ENCODE measurements around the gene AFF3.

GRCh38 chr2:100050685-100051084, 91.7 kb downstream of the AFF3 start:
- TF ChIP-seq CTCF (IDR thresholded peaks at IDR 0.05 in 2 of 3, conservative IDR thresholded peaks at IDR 0.05 in 1 of 3; ENCODE audit: borderline replicate concordance in 1 of 3, insufficient read depth in 1 of 3, low read depth in 2 of 3, low read length in 2 of 3) = no peak
- TF ChIP-seq REST (IDR thresholded peaks at IDR 0.05; ENCODE audit: low read depth) = no peak
- no peak for TF ChIP-seq ATF3 (IDR thresholded peaks at IDR 0.05)
- no peak for TF ChIP-seq RAD21 (IDR thresholded peaks at IDR 0.05; ENCODE audit: low read depth)
- no peak for TF ChIP-seq POLR2AphosphoS5 (IDR thresholded peaks at IDR 0.05; ENCODE audit: low read depth, low read length)
- no peak for TF ChIP-seq YY1 (IDR thresholded peaks at IDR 0.05; ENCODE audit: extremely low read depth, insufficient replicate concordance, low read depth, low read length)
- no peak for TF ChIP-seq CEBPB (IDR thresholded peaks at IDR 0.05; ENCODE audit: low read depth)
- no peak for TF ChIP-seq POLR2A (IDR thresholded peaks at IDR 0.05; ENCODE audit: borderline replicate concordance, extremely low read depth, insufficient read depth, insufficient read length)
- no peak for TF ChIP-seq SP1 (IDR thresholded peaks at IDR 0.05; ENCODE audit: low read depth)
- TF ChIP-seq MAX (IDR thresholded peaks at IDR 0.05) = no peak
- TF ChIP-seq EZH2 (IDR thresholded peaks at IDR 0.05) = no peak

All from HCT116 (cell line).